NCI-H187 (cell line): ENCODE measurements around the gene SLC9A2.

Experiments used
- DNase-seq, 2 experiments: peaks; one replicate each; lab custom pipeline; 2025; lab: John Stamatoyannopoulos, UW

Gene SLC9A2

GRCh38 chr2:102620332-102620731, 979 bp downstream of the SLC9A2 start:
- DNase-seq = no peak

- DNase-seq = no peak
Measured at GRCh38 chr2:102621630-102622029, 2.3 kb downstream of the SLC9A2 start.

GRCh38 chr2:102622646-102623045, 3.3 kb downstream of the SLC9A2 start:
- no peak for DNase-seq

- no peak for DNase-seq
Measured at GRCh38 chr2:102630458-102630857, 11.1 kb downstream of the SLC9A2 start.

- no peak for DNase-seq
Measured at GRCh38 chr2:102632380-102633175, 13.2 kb downstream of the SLC9A2 start.

- DNase-seq = no peak
Measured at GRCh38 chr2:102634831-102635241, 15.5 kb downstream of the SLC9A2 start.

GRCh38 chr2:102635317-102635716, 16.0 kb downstream of the SLC9A2 start:
- no peak for DNase-seq

GRCh38 chr2:102636283-102636907, 17.0 kb downstream of the SLC9A2 start:
- DNase-seq = no peak

GRCh38 chr2:102637358-102637757, 18.0 kb downstream of the SLC9A2 start:
- no peak for DNase-seq

GRCh38 chr2:102639429-102639828, 20.1 kb downstream of the SLC9A2 start:
- DNase-seq = no peak

GRCh38 chr2:102652126-102652525, 32.8 kb downstream of the SLC9A2 start:
- no peak for DNase-seq

- no peak for DNase-seq
Measured at GRCh38 chr2:102657770-102658169, 38.4 kb downstream of the SLC9A2 start.

GRCh38 chr2:102660070-102660469, 40.7 kb downstream of the SLC9A2 start:
- DNase-seq = no peak

- DNase-seq = no peak
Measured at GRCh38 chr2:102660574-102660973, 41.2 kb downstream of the SLC9A2 start.

GRCh38 chr2:102661846-102662245, 42.5 kb downstream of the SLC9A2 start:
- no peak for DNase-seq

- no peak for DNase-seq
Measured at GRCh38 chr2:102662833-102663232, 43.5 kb downstream of the SLC9A2 start.

GRCh38 chr2:102663381-102663780, 44.0 kb downstream of the SLC9A2 start:
- DNase-seq = no peak

- no peak for DNase-seq
Measured at GRCh38 chr2:102664471-102664909, 45.1 kb downstream of the SLC9A2 start.

GRCh38 chr2:102667072-102667471, 47.7 kb downstream of the SLC9A2 start:
- no peak for DNase-seq

- no peak for DNase-seq
Measured at GRCh38 chr2:102668171-102668570, 48.8 kb downstream of the SLC9A2 start.

- DNase-seq = no peak
Measured at GRCh38 chr2:102669401-102669800, 50.0 kb downstream of the SLC9A2 start.

- no peak for DNase-seq
Measured at GRCh38 chr2:102672107-102672776, 52.9 kb downstream of the SLC9A2 start.

GRCh38 chr2:102674370-102674769, 55.0 kb downstream of the SLC9A2 start:
- DNase-seq = no peak
